Muscle of leg (tissue), 11 donors: ENCODE results near the gene GARIN1A. TPM values are rescaled to one million over a fixed set of nuclear protein-coding genes. Genes with fewer than 3 reads are reported as not detected.
"Not testable (repeated sequence)": the region's sequence is repeated elsewhere in the genome, so short reads cannot be mapped to it uniquely, and the experiment has no call there.

ENCODE experiments used
- DNase-seq: peaks from one replicate; pipeline ENCODE4 v3.0.0; 2013
- H3K27ac ChIP-seq: one replicate; pipeline ENCODE4 v1.5.1; 2013; ENCODE audit warnings: mild to moderate bottlenecking, low read length, control low read depth
- H3K27me3 ChIP-seq: one replicate; pipeline ENCODE4 v1.6.1; 2013; ENCODE audit warnings: low read length; ENCODE audit not compliant: control insufficient read depth, insufficient read depth
- H3K36me3 ChIP-seq: one replicate; pipeline ENCODE4 v1.6.1; 2013; ENCODE audit warnings: low read length; ENCODE audit not compliant: control insufficient read depth, insufficient read depth
- H3K4me1 ChIP-seq: one replicate; pipeline ENCODE4 v1.6.1; 2013; ENCODE audit warnings: low read length; ENCODE audit not compliant: control insufficient read depth, insufficient read depth
- H3K4me3 ChIP-seq: one replicate; pipeline ENCODE4 v1.5.1; 2013; ENCODE audit warnings: low read length, control low read depth
- H3K9me3 ChIP-seq: replicated peaks from 2 replicates; pipeline ENCODE4 v1.6.1; 2013; ENCODE audit warnings: low read depth, low read length; ENCODE audit not compliant: control insufficient read depth
- WGBS: methylation state at CpG from one replicate; pipeline ENCODE4 v1.1.5; 2013; ENCODE audit warnings: missing lambda C conversion rate; ENCODE audit not compliant: insufficient coverage; 5-methylcytosine and 5-hydroxymethylcytosine counted together
- polyA plus RNA-seq, 8 donors: library from polyadenylated mRNA; unstranded; fragments of 120-200 nt; gene quantifications; one replicate each; pipeline versions ENCODE4 v1.2.1 to v1.2.3, GENCODE V29; 2013; ENCODE audit warnings: inconsistent platforms in 1 of 8, low replicate concordance in 1 of 8; ENCODE audit not compliant: insufficient read length in 8 of 8, insufficient read depth in 1 of 8
- total RNA-seq: library from RNA; stranded (reverse); fragments of 120-200 nt; gene quantifications from one replicate; pipeline ENCODE4 v1.2.4, GENCODE V29; 2013

The GARIN1A gene
- total and polyA plus RNA-seq, 9 donors, result 0.53 to 3.0 (median 1.4) TPM

DNA sequence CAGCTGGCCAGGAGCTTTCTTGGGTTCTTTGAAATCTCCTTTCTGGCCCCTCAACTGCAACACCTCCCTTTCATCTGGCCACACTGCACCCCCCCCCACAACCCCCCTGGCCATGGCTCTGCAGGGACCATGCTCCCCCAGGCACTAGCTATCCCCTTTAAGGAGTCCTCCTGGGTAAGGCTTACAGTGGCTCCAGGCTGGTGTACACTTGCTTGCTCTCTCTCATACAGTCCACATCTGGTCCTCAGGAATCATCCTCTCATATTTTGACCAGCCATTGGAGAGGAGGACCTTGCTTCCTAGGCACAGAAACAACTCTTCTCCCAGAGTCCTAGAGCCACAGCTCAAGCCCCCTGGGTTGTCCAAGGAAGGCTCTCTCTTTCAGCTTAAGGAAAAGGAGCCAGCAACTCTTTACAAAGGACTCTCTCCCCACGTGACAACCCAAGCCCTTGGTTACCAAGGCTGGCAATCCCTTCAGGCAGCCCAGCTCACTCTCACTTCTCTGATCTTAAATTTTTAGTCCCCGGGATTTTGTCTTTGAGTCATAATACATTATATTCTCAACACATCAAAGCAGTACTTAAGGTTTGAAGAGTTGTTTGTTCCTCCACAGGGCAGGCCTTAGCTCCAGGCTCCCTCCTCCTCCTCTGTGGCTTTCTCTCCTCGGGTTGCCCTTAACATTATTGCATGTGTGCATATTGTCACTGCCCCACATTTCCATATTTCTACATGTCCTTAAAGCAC lies 9.9 kb downstream of the GARIN1A start:
- H3K36me3 ChIP-seq, result peaks cover 5% of the 10 kb centered on the region
- H3K4me1 ChIP-seq, result no peaks in the 10 kb centered on the region
- no peak for DNase-seq
- H3K27me3 ChIP-seq, result no peaks in the 10 kb centered on the region
- H3K4me3 ChIP-seq, result no peak overlapping the region
- WGBS, result no CpG with 5 or more reads among the region's 3 CpGs
- no peak overlapping the region for H3K27ac ChIP-seq
- no peaks in the 10 kb centered on the region for H3K9me3 ChIP-seq

DNA sequence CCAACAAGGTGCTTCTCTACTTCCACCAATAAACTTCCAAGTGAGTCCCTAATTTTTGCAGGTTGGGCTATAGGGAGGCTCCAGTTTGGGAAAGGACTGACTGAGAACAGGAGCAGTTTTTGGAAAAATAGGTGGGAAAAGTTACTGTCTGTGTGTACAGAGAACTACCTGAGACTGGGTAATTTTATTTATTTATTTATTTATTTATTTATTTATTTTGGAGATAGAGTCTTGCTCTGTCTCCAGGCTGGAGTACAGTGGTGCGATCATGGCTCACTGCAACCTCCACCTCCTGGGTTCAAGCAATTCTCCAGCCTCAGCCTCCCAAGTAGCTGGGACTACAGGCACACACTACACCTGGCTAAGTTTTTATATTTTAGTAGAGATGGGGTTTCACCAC lies 11.2 kb downstream of the GARIN1A start:
- H3K4me3 ChIP-seq, H3K36me3 ChIP-seq, H3K4me1 ChIP-seq, H3K27ac ChIP-seq, DNase-seq, H3K9me3 ChIP-seq, H3K27me3 ChIP-seq: not testable (repeated sequence)
- WGBS, result no CpG with 5 or more reads among the region's 1 CpG

DNA sequence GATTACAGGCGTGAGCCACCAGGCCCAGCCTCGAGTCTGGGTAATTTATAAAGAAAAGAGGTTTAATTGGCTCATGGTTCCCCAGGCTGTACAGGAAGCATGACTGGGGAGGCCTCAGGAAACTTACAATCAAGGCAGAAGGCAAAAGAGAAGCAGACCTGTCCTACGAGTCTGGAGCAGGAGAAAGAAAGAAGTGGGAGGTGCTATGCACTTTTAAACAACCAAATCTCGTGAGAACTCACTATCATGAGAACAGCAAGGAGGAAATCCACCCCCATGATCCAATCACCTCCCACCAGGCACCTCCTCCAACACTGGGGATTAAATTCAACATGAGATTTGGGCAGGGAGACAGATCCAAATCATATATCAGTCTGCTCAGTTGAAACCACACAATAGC lies 11.6 kb downstream of the GARIN1A start:
- H3K9me3 ChIP-seq, H3K27ac ChIP-seq, H3K4me1 ChIP-seq, H3K4me3 ChIP-seq, H3K36me3 ChIP-seq, DNase-seq, H3K27me3 ChIP-seq: not testable (repeated sequence)
- WGBS, result 88% methylated on average over 2 of the region's 4 CpGs

DNA sequence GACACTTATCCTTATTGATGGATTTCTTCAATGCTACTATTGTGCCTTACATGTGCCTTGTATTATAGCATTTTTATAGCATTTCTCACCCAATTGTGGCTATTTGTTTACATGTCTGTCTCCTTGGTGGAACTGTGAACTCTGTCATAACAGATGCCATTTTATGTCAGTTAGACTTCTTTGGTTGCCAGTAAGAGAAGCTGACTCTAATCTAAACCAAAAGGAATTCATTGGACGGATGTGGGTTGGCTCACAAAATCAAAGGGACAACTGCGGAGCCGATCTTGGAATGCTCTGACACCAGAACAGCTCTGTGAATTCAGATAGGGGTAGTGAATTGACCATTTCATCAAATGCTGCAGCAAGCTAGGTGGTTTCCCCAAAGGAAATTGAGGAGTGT lies 15.0 kb downstream of the GARIN1A start:
- Histone ChIP-seq H3K36me3 (no peaks in the 10 kb centered on the region), H3K4me3 (no peak overlapping the region), H3K9me3 (no peaks in the 10 kb centered on the region), H3K27ac (no peak overlapping the region), H3K4me1 (no peaks in the 10 kb centered on the region), H3K27me3 (no peaks in the 10 kb centered on the region)
- WGBS, result 73% methylated on average over 3 of the region's 3 CpGs
- DNase-seq, result no peak

DNA sequence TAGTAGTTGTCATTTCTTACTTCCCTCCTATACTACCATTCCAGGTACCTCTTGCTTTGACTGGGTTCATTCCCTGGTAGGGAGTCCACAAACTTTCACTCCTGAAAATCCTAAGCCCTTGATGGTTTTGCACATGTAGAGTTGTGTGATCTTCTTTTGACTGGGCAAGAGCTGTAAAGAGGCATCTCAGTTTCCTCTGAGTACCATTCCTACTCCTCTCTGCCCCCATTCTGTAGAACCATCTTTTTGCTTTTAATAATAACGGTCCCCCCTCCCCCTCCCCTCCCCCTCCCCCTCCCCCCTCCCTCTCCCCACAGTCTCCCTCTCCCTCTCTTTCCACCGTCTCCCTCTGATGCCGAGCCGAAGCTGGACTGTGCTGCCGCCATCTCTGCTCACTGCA lies 16.4 kb downstream of the GARIN1A start:
- H3K9me3 ChIP-seq, result no peaks in the 10 kb centered on the region
- no peaks in the 10 kb centered on the region for H3K27me3 ChIP-seq
- DNase-seq, result no peak
- no peak overlapping the region for H3K4me3 ChIP-seq
- H3K27ac ChIP-seq, result no peak overlapping the region
- H3K4me1 ChIP-seq, result no peaks in the 10 kb centered on the region
- no CpG with 5 or more reads among the region's 5 CpGs for WGBS
- no peaks in the 10 kb centered on the region for H3K36me3 ChIP-seq

DNA sequence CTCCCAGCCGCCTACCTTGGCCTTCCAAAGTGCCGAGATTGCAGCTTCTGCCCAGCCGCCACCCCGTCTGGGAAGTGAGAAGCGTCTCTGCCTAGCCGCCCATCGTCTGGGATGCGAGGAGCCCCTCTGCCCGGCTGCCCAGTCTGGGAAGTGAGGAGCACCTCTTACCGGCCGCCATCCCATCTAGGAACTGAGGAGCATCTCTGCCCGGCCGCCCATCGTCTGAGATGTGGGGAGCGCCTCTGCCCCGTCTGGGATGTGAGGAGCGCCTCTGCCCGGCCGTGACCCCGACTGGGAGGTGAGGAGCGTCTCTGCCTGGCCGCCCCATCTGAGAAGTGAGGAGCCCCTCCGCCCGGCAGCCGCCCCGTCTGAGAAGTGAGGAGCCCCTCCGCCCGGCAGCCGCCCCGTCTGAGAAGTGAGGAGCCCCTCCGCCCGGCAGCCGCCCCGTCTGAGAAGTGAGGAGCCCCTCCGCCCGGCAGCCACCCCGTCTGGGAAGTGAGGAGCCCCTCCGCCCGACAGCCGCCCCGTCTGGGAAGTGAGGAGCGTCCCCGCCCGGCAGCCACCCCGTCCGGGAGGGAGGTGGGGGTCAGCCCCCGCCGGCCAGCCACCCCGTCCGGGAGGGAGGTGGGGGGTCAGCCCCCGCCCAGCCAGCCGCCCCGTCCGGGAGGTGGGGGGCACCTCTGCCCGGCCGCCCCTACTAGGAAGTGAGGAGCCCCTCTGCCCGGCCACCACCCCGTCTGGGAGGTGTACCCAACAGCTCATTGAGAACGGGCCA lies 17.3 kb downstream of the GARIN1A start:
- not testable (repeated sequence) for DNase-seq, H3K27ac ChIP-seq
- WGBS, result 92% methylated on average over 30 of the region's 59 CpGs

DNA sequence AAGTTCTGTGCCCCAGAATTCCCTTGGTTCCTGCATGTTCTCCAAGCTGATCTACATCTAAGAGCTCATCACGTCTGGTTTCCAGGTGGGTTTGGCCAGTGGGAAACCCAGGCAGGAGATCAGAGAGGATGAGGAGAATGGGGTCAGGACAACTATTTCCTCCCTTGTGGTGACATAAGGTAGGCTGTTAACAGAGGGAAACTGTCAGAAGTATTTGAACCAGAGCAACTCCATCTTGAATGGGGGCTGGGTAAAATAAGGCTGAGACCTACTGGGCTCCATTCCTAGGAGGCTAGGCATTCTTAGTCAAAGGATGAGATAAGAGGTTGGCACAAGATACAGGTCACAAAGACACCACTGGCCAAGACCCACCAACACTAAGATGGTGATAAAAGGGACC lies 19.1 kb downstream of the GARIN1A start:
- H3K4me3 ChIP-seq, result no peak overlapping the region
- no peaks in the 10 kb centered on the region for H3K4me1 ChIP-seq
- DNase-seq, result no peak
- no peak overlapping the region for H3K27ac ChIP-seq
- H3K9me3 ChIP-seq, result no peaks in the 10 kb centered on the region
- no peaks in the 10 kb centered on the region for H3K36me3 ChIP-seq
- peaks cover 3% of the 10 kb centered on the region for H3K27me3 ChIP-seq
- WGBS, result no CpG with 5 or more reads among the region's 1 CpG

More for the DNA sequence above, 17.3 kb downstream of the GARIN1A start:
- H3K4me3 ChIP-seq, H3K9me3 ChIP-seq, H3K27me3 ChIP-seq, H3K4me1 ChIP-seq, H3K36me3 ChIP-seq: not testable (repeated sequence)

DNA sequence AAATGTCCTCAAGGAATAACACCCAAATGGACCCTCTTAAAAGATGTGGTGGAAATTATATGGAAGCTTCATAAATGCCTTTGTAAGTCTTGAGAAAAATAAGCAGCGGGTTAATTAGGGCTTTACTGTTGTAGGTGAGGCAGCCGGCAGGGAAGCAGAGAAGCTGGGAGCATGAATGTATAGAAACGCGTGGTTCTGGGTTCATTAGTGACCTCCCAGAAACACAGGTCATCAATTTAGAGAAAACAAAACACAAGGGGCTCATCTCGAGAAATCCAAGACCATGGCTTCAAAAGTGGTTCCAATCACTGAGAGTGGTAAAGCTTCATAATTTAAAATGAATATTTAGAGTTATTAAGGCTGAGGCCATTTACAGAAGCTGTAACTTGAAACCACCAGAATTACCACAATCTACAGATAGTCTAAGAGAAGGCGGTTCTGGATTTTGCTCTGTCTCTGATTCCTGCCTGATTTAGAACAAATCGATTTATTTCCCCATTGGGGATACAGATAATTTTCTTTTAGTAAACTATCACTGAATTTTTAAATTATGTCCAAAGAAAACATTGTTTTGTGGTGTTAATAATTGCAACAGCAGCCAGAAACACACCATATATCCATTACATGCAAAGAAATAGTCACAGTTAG lies 20.7 kb downstream of the GARIN1A start:
- Histone ChIP-seq H3K4me3 (no peak overlapping the region), H3K4me1 (peaks cover 7% of the 10 kb centered on the region), H3K27ac (no peak overlapping the region), H3K36me3 (no peaks in the 10 kb centered on the region), H3K27me3 (peaks cover 16% of the 10 kb centered on the region), H3K9me3 (no peaks in the 10 kb centered on the region)
- DNase-seq, result no peak
- WGBS, result 70% methylated on average over 2 of the region's 7 CpGs

DNA sequence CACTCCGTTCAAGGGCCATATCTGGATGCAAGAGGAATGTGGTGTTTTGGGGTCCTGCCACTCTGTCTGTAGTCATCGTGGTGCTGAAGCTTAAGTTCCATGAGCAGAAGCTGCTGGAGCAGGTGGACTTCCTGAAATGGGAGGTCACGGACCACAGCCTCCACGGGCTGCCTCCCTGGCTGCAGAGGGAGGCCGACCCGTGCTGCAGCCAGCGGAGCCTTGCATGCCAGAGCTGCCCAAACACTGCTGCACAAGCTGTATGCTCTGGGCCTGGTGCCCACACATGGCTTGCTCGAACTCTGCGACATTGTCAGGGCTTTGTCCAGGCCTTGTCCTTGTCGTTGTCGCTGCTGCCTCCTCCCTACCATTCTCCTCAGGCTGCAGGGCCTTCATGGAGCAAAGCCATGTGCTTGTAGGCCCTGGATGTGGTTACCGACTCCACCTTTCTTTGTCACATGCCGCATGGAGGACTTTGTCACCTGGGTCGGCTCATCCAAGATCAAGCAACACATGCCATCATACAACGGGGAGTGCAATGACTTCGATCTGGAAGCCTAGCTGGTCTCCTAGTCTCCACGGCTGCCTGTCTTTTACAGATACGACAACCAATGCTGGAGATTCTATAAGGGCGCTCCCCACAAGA lies 21.4 kb downstream of the GARIN1A start:
- H3K4me1 ChIP-seq, result peaks cover 7% of the 10 kb centered on the region
- H3K36me3 ChIP-seq, result no peaks in the 10 kb centered on the region
- 91% methylated on average over 18 of the region's 19 CpGs for WGBS
- no peak for DNase-seq
- H3K9me3 ChIP-seq, result no peaks in the 10 kb centered on the region
- peaks cover 22% of the 10 kb centered on the region for H3K27me3 ChIP-seq
- H3K27ac ChIP-seq, result no peak overlapping the region
- no peak overlapping the region for H3K4me3 ChIP-seq

DNA sequence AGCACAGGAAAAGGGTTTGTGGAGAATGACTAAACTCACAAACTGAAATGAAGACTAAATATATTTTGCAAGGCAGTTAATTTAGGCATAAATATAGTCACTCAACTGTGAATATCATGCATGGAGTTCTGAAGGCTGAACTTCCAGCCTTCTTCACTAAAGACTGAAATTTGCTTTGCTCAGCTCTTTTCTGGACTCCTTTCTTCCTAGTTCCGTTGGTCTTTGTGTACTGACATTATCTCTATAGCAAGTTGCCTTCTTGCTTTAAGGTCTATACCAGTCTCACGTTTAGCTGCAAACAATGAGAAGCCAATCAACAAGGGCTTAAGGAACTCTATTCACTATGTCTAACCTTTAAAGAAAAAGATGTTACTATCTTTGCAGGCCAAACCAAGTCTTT lies 22.6 kb downstream of the GARIN1A start:
- H3K4me1 ChIP-seq, result peaks cover 7% of the 10 kb centered on the region
- no peaks in the 10 kb centered on the region for H3K9me3 ChIP-seq
- no peaks in the 10 kb centered on the region for H3K36me3 ChIP-seq
- peaks cover 26% of the 10 kb centered on the region for H3K27me3 ChIP-seq
- no peak overlapping the region for H3K4me3 ChIP-seq
- 83% methylated on average over 1 of the region's 2 CpGs for WGBS
- DNase-seq, result no peak
- no peak overlapping the region for H3K27ac ChIP-seq
